ENCODE measurements around the gene NLRP9. TPM values are rescaled to one million over a fixed set of nuclear protein-coding genes. Genes with fewer than 3 reads are reported as not detected.

Gene NLRP9
- polyA plus RNA-seq, 2 of the 4 experiments (the other 2 are of a cell fraction), result not detected

DNA sequence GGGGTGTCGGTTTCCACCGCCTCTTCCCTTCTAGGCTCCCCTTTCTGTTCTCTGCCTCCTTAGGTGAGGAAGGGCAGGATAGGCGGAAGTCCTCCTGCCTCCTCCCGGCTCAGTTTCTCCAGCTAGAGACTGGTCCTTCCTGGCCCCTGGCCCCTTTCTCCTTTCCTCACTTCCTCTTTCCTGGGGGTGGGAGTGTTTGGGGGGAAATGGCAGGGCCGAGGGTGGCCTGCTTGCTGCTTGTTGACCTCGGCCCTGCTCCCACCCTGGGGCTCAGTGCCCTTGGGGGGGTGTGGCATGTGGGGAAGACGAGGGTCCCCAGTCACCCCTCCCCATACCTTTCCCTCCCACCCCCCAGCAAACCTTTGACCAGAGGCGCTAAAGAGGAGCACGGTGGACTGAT lies 78.4 kb downstream of the NLRP9 start:
- no peak for ATAC-seq
- no peaks in the 10 kb centered on the region for H3K9me3 ChIP-seq
- POLR2A ChIA-PET, result no interaction called here
- peaks cover 40% of the 10 kb centered on the region for H3K4me1 ChIP-seq
- 0 out of 6 replicates have a peak overlapping the region, but pooled peaks of 1 of the 2 experiments have one; percentile 6 for H3K27ac ChIP-seq
- H3K4me3 ChIP-seq, result no peak overlapping the region
- no peak overlapping the region for H3K4me2 ChIP-seq
- WGBS (ENCODE audit: missing lambda C conversion rate), result 90% methylated on average over 9 of the region's 9 CpGs
- FAIRE-seq, result no peak
- TF ChIP-seq EHMT2 (IDR thresholded peaks at IDR 0.05; ENCODE audit: low read depth), result no peak
- TF ChIP-seq HOXB13 (CRISPR knock-in tag; IDR thresholded peaks at IDR 0.05; ENCODE audit: low read depth), result no peak
- no peak for TF ChIP-seq FOSB (CRISPR knock-in tag; IDR thresholded peaks at IDR 0.05)
- no peak for TF ChIP-seq PHF8 (IDR thresholded peaks at IDR 0.05; ENCODE audit: borderline replicate concordance, low read depth)
- TF ChIP-seq TP53 (CRISPR knock-in tag; IDR thresholded peaks at IDR 0.05), result no peak
- TF ChIP-seq MAZ (IDR thresholded peaks at IDR 0.05; ENCODE audit: borderline replicate concordance, low read depth, low read length), result no peak
- no peak for TF ChIP-seq NR3C1 (IDR thresholded peaks at IDR 0.05)
- no peak for TF ChIP-seq GATA3 (IDR thresholded peaks at IDR 0.05; ENCODE audit: borderline replicate concordance)
- TF ChIP-seq FOXS1 (CRISPR knock-in tag; IDR thresholded peaks at IDR 0.05), result no peak
- TF ChIP-seq RAD21 (conservative IDR thresholded peaks at IDR 0.05 in 1 of 2, IDR thresholded peaks at IDR 0.05 in 1 of 2), result no peak
- TF ChIP-seq MYC (IDR thresholded peaks at IDR 0.05; ENCODE audit: borderline replicate concordance, low read length), result no peak
- TF ChIP-seq JUNB (IDR thresholded peaks at IDR 0.05), result no peak
- TF ChIP-seq EP300 (IDR thresholded peaks at IDR 0.05), result no peak
- CTCF ChIA-PET, result interaction anchor here (1.6 to 2.4 kb wide), 2 partner anchors 12 to 28 kb away, joined by 8 to 21 read pairs; no protein-coding TSS in a partner anchor
- DNase-seq (ENCODE audit: low read depth in 1 of 2, low spot score in 1 of 2), result no peak

DNA sequence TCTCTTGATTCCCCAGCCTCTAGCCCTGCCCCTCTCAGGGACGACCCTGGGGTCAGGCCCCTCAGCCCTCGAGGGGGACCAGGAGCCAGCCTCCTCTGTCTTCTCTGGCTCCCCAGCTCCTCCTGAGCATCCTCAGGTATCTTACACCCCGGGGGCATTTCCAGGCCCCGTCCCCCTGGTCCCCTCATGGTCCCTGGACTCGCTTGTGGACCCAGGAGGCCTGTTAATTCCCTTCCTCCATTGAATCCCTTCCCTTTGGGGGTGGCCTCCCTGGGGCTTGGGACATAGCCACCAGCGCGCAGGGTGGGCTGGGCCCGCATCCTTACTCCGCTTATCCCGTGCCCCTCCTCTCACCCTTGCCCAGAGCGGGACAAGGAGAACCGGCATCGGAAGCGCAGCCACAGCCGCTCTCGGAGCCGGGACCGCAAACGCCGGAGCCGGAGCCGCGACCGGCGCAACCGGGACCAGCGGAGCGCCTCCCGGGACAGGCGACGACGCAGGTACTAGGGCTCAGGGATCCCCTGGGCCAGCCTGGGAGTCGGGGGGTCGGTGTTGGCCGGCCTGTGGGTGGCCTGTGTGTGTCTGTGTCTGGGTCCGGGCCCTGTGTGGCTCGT lies 79.2 kb downstream of the NLRP9 start:
- peaks cover 40% of the 10 kb centered on the region for H3K4me1 ChIP-seq
- H3K9me3 ChIP-seq, result no peaks in the 10 kb centered on the region
- 92% methylated on average over 37 of the region's 37 CpGs for WGBS (ENCODE audit: missing lambda C conversion rate)
- FAIRE-seq (no peak), ATAC-seq (no peak), DNase-seq (ENCODE audit: low read depth in 1 of 2, low spot score in 1 of 2) (no peak)
- H3K4me3 ChIP-seq, result no peak overlapping the region
- POLR2A ChIA-PET, result no interaction called here
- H3K27ac ChIP-seq, result no peak overlapping the region
- TF ChIP-seq, protein P1, sequence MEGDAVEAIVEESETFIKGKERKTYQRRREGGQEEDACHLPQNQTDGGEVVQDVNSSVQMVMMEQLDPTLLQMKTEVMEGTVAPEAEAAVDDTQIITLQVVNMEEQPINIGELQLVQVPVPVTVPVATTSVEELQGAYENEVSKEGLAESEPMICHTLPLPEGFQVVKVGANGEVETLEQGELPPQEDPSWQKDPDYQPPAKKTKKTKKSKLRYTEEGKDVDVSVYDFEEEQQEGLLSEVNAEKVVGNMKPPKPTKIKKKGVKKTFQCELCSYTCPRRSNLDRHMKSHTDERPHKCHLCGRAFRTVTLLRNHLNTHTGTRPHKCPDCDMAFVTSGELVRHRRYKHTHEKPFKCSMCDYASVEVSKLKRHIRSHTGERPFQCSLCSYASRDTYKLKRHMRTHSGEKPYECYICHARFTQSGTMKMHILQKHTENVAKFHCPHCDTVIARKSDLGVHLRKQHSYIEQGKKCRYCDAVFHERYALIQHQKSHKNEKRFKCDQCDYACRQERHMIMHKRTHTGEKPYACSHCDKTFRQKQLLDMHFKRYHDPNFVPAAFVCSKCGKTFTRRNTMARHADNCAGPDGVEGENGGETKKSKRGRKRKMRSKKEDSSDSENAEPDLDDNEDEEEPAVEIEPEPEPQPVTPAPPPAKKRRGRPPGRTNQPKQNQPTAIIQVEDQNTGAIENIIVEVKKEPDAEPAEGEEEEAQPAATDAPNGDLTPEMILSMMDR (IDR thresholded peaks at IDR 0.05), result no peak
- no peak for TF ChIP-seq EHMT2 (IDR thresholded peaks at IDR 0.05; ENCODE audit: low read depth)
- TF ChIP-seq, protein P2, sequence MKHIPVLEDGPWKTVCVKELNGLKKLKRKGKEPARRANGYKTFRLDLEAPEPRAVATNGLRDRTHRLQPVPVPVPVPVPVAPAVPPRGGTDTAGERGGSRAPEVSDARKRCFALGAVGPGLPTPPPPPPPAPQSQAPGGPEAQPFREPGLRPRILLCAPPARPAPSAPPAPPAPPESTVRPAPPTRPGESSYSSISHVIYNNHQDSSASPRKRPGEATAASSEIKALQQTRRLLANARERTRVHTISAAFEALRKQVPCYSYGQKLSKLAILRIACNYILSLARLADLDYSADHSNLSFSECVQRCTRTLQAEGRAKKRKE (CRISPR knock-in tag; IDR thresholded peaks at IDR 0.05; ENCODE audit: low read depth), result no peak
- TF ChIP-seq NPAS2 (CRISPR knock-in tag; IDR thresholded peaks at IDR 0.05; ENCODE audit: borderline replicate concordance), result no peak
- TF ChIP-seq, protein P3, sequence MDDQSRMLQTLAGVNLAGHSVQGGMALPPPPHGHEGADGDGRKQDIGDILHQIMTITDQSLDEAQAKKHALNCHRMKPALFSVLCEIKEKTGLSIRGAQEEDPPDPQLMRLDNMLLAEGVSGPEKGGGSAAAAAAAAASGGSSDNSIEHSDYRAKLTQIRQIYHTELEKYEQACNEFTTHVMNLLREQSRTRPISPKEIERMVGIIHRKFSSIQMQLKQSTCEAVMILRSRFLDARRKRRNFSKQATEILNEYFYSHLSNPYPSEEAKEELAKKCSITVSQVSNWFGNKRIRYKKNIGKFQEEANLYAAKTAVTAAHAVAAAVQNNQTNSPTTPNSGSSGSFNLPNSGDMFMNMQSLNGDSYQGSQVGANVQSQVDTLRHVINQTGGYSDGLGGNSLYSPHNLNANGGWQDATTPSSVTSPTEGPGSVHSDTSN (IDR thresholded peaks at IDR 0.05), result no peak
- TF ChIP-seq CBX2 (IDR thresholded peaks at IDR 0.05; ENCODE audit: borderline replicate concordance, low read depth), result no peak
- no peak for TF ChIP-seq CBX8 (IDR thresholded peaks at IDR 0.05)
- no peak for TF ChIP-seq JUNB (IDR thresholded peaks at IDR 0.05)
- TF ChIP-seq, protein P4, sequence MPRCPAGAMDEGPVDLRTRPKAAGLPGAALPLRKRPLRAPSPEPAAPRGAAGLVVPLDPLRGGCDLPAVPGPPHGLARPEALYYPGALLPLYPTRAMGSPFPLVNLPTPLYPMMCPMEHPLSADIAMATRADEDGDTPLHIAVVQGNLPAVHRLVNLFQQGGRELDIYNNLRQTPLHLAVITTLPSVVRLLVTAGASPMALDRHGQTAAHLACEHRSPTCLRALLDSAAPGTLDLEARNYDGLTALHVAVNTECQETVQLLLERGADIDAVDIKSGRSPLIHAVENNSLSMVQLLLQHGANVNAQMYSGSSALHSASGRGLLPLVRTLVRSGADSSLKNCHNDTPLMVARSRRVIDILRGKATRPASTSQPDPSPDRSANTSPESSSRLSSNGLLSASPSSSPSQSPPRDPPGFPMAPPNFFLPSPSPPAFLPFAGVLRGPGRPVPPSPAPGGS (IDR thresholded peaks at IDR 0.05), result no peak
- TF ChIP-seq POLR2A (IDR thresholded peaks at IDR 0.05; ENCODE audit: low read length), result no peak
- TF ChIP-seq ESRRA (IDR thresholded peaks at IDR 0.05; ENCODE audit: borderline replicate concordance, low read length), result no peak
- TF ChIP-seq ZSCAN20 (CRISPR knock-in tag; IDR thresholded peaks at IDR 0.05), result no peak
- peak overlapping the region; percentile 91 for H3K4me2 ChIP-seq
- CTCF ChIA-PET, result interaction anchor here (0.7 to 2.4 kb wide), 4 partner anchors 13 to 987 kb away, joined by 3 to 21 read pairs (median 6); no protein-coding TSS in a partner anchor

Small RNAs within 50 kb of the gene (small RNA-seq; reads per million reads assigned to genes)
- 0 reads per million in 6 experiments for gene AC010525.2

Other genes with a start within 250 kb of the NLRP9 start
- 0.19 and 0.22 TPM in 2 replicates for gene SSC5D, start 250.0 kb downstream of the NLRP9 start, polyA plus RNA-seq (2011; rRNA removed)
- gene SSC5D, start 250.0 kb downstream of the NLRP9 start, polyA plus RNA-seq (2017; fragmentation: RNase III; extraction: RNeasy Plus Mini Kit Qiagen cat#74134 plus additional on column Dnase treatment), result 0.96 to 2.0 TPM (median 1.5 TPM) in 3 replicates
- 0.65 and 0.89 TPM in 2 replicates for gene SBK2, start 201.3 kb downstream of the NLRP9 start, polyA plus RNA-seq (2011; rRNA removed)
- 1.1 to 1.6 TPM (median 1.2 TPM) in 3 replicates for gene SBK2, start 201.3 kb downstream of the NLRP9 start, polyA plus RNA-seq (2017; fragmentation: RNase III; extraction: RNeasy Plus Mini Kit Qiagen cat#74134 plus additional on column Dnase treatment)
- 0.89 and 1.1 TPM in 2 replicates for gene SBK3, start 192.9 kb downstream of the NLRP9 start, polyA plus RNA-seq (2011; rRNA removed)
- 0.92 to 1.2 TPM (median 1.1 TPM) in 3 replicates for gene SBK3, start 192.9 kb downstream of the NLRP9 start, polyA plus RNA-seq (2017; fragmentation: RNase III; extraction: RNeasy Plus Mini Kit Qiagen cat#74134 plus additional on column Dnase treatment)
- gene ZNF579, start 157.6 kb downstream of the NLRP9 start, polyA plus RNA-seq (2011; rRNA removed), result 4.2 and 6.5 TPM in 2 replicates
- 16.2 to 17.0 TPM (median 16.2 TPM) in 3 replicates for gene ZNF579, start 157.6 kb downstream of the NLRP9 start, polyA plus RNA-seq (2017; fragmentation: RNase III; extraction: RNeasy Plus Mini Kit Qiagen cat#74134 plus additional on column Dnase treatment)
- gene FIZ1, start 138.9 kb downstream of the NLRP9 start, polyA plus RNA-seq (2011; rRNA removed), result 10.3 and 10.4 TPM in 2 replicates
- 15.7 to 18.0 TPM (median 16.9 TPM) in 3 replicates for gene FIZ1, start 138.9 kb downstream of the NLRP9 start, polyA plus RNA-seq (2017; fragmentation: RNase III; extraction: RNeasy Plus Mini Kit Qiagen cat#74134 plus additional on column Dnase treatment)
- gene ZNF524, start 138.1 kb downstream of the NLRP9 start, polyA plus RNA-seq (2011; rRNA removed), result 5.0 and 6.4 TPM in 2 replicates
- 9.3 to 9.7 TPM (median 9.7 TPM) in 3 replicates for gene ZNF524, start 138.1 kb downstream of the NLRP9 start, polyA plus RNA-seq (2017; fragmentation: RNase III; extraction: RNeasy Plus Mini Kit Qiagen cat#74134 plus additional on column Dnase treatment)
- 2.1 and 2.2 TPM in 2 replicates for gene ZNF865, start 132.8 kb downstream of the NLRP9 start, polyA plus RNA-seq (2011; rRNA removed)
- 7.1 to 7.9 TPM (median 7.8 TPM) in 3 replicates for gene ZNF865, start 132.8 kb downstream of the NLRP9 start, polyA plus RNA-seq (2017; fragmentation: RNase III; extraction: RNeasy Plus Mini Kit Qiagen cat#74134 plus additional on column Dnase treatment)
- 3.5 and 4.1 TPM in 2 replicates for gene ZNF784, start 113.8 kb downstream of the NLRP9 start, polyA plus RNA-seq (2011; rRNA removed)
- gene ZNF784, start 113.8 kb downstream of the NLRP9 start, polyA plus RNA-seq (2017; fragmentation: RNase III; extraction: RNeasy Plus Mini Kit Qiagen cat#74134 plus additional on column Dnase treatment), result 6.0 to 7.1 TPM (median 6.6 TPM) in 3 replicates
- 9.2 and 15.2 TPM in 2 replicates for gene ZNF580, start 97.4 kb downstream of the NLRP9 start, polyA plus RNA-seq (2011; rRNA removed)
- 40.5 to 57.0 TPM (median 52.8 TPM) in 3 replicates for gene ZNF580, start 97.4 kb downstream of the NLRP9 start, polyA plus RNA-seq (2017; fragmentation: RNase III; extraction: RNeasy Plus Mini Kit Qiagen cat#74134 plus additional on column Dnase treatment)
- gene ZNF581, start 94.8 kb downstream of the NLRP9 start, polyA plus RNA-seq (2011; rRNA removed), result 13.9 and 17.1 TPM in 2 replicates
- gene ZNF581, start 94.8 kb downstream of the NLRP9 start, polyA plus RNA-seq (2017; fragmentation: RNase III; extraction: RNeasy Plus Mini Kit Qiagen cat#74134 plus additional on column Dnase treatment), result 24.3 to 25.6 TPM (median 24.9 TPM) in 3 replicates
- 5.2 and 5.5 TPM in 2 replicates for gene CCDC106, start 90.2 kb downstream of the NLRP9 start, polyA plus RNA-seq (2011; rRNA removed)
- 15.7 to 17.6 TPM (median 17.4 TPM) in 3 replicates for gene CCDC106, start 90.2 kb downstream of the NLRP9 start, polyA plus RNA-seq (2017; fragmentation: RNase III; extraction: RNeasy Plus Mini Kit Qiagen cat#74134 plus additional on column Dnase treatment)
- gene U2AF2, start 83.4 kb downstream of the NLRP9 start, polyA plus RNA-seq (2011; rRNA removed), result 147 and 157 TPM in 2 replicates
- gene U2AF2, start 83.4 kb downstream of the NLRP9 start, polyA plus RNA-seq (2017; fragmentation: RNase III; extraction: RNeasy Plus Mini Kit Qiagen cat#74134 plus additional on column Dnase treatment), result 280 to 302 TPM (median 293 TPM) in 3 replicates
- 28.0 and 43.7 TPM in 2 replicates for gene EPN1, start 63.2 kb downstream of the NLRP9 start, polyA plus RNA-seq (2011; rRNA removed)
- gene EPN1, start 63.2 kb downstream of the NLRP9 start, polyA plus RNA-seq (2017; fragmentation: RNase III; extraction: RNeasy Plus Mini Kit Qiagen cat#74134 plus additional on column Dnase treatment), result 129 to 139 TPM (median 139 TPM) in 3 replicates
- 0.06 and 0.24 TPM in 2 replicates for gene RFPL4A, start 20.7 kb upstream of the NLRP9 start, polyA plus RNA-seq (2011; rRNA removed)
- not detected in 3 replicates for gene RFPL4A, start 20.7 kb upstream of the NLRP9 start, polyA plus RNA-seq (2017; fragmentation: RNase III; extraction: RNeasy Plus Mini Kit Qiagen cat#74134 plus additional on column Dnase treatment)
- gene RFPL4AL1, start 30.7 kb upstream of the NLRP9 start, polyA plus RNA-seq (2011; rRNA removed), result not detected in 2 replicates
- not detected in 3 replicates for gene RFPL4AL1, start 30.7 kb upstream of the NLRP9 start, polyA plus RNA-seq (2017; fragmentation: RNase III; extraction: RNeasy Plus Mini Kit Qiagen cat#74134 plus additional on column Dnase treatment)
- gene NLRP11, start 93.6 kb upstream of the NLRP9 start, polyA plus RNA-seq (2011; rRNA removed), result 0.06 and 0.13 TPM in 2 replicates
- gene NLRP11, start 93.6 kb upstream of the NLRP9 start, polyA plus RNA-seq (2017; fragmentation: RNase III; extraction: RNeasy Plus Mini Kit Qiagen cat#74134 plus additional on column Dnase treatment), result 0.03 TPM in 2 of 3 replicates, not detected in the other
- 0.09 and 0.10 TPM in 2 replicates for gene NLRP4, start 98.1 kb upstream of the NLRP9 start, polyA plus RNA-seq (2011; rRNA removed)
- gene NLRP4, start 98.1 kb upstream of the NLRP9 start, polyA plus RNA-seq (2017; fragmentation: RNase III; extraction: RNeasy Plus Mini Kit Qiagen cat#74134 plus additional on column Dnase treatment), result 0.04 TPM in 1 of 3 replicates, not detected in the others
- gene NLRP13, start 193.9 kb upstream of the NLRP9 start, polyA plus RNA-seq (2011; rRNA removed), result not detected in 2 replicates
- gene NLRP13, start 193.9 kb upstream of the NLRP9 start, polyA plus RNA-seq (2017; fragmentation: RNase III; extraction: RNeasy Plus Mini Kit Qiagen cat#74134 plus additional on column Dnase treatment), result not detected in 3 replicates
- gene NLRP8, start 209.4 kb upstream of the NLRP9 start, polyA plus RNA-seq (2011; rRNA removed), result not detected in 2 replicates
- gene NLRP8, start 209.4 kb upstream of the NLRP9 start, polyA plus RNA-seq (2017; fragmentation: RNase III; extraction: RNeasy Plus Mini Kit Qiagen cat#74134 plus additional on column Dnase treatment), result not detected in 3 replicates
- not detected in 2 replicates for gene NLRP5, start 248.4 kb upstream of the NLRP9 start, polyA plus RNA-seq (2011; rRNA removed)
- not detected in 3 replicates for gene NLRP5, start 248.4 kb upstream of the NLRP9 start, polyA plus RNA-seq (2017; fragmentation: RNase III; extraction: RNeasy Plus Mini Kit Qiagen cat#74134 plus additional on column Dnase treatment)

Data from A549 (cell line).